ENCODE results near the gene SLC35A2.

The SLC35A2 gene

DNA sequence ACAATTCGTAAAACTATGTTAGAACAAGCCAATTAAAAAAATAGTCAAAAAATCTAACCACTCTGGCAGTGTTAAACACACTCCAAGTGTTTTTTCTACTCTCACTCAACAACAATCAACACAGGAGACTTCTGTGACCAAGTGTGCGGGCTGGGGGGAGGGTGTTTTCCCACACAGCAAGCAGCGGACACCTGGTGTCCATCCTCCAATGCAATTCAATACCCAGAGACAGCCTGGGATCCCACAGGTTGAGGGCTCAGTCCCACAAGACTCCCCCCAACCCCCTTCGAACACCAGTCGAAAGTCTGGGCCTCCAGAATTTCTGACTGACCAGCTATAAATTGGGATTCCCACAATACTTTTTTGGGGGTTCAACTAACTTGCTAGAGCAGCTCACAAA is 15.7 kb upstream of the SLC35A2 start:
- DNase-seq (ENCODE audit: low spot score) = no peak

GRCh38 chrX:48924270-48924669 is 12.8 kb upstream of the SLC35A2 start:
- no peak for DNase-seq (ENCODE audit: low spot score)

GRCh38 chrX:48923771-48924170 is 12.3 kb upstream of the SLC35A2 start:
- DNase-seq (ENCODE audit: low spot score) = no peak

- no peak for DNase-seq (ENCODE audit: low spot score)
Measured at GRCh38 chrX:48920718-48921104, 9.3 kb upstream of the SLC35A2 start.

GRCh38 chrX:48919947-48920717 is 8.7 kb upstream of the SLC35A2 start:
- DNase-seq (ENCODE audit: low spot score) = no peak

DNA sequence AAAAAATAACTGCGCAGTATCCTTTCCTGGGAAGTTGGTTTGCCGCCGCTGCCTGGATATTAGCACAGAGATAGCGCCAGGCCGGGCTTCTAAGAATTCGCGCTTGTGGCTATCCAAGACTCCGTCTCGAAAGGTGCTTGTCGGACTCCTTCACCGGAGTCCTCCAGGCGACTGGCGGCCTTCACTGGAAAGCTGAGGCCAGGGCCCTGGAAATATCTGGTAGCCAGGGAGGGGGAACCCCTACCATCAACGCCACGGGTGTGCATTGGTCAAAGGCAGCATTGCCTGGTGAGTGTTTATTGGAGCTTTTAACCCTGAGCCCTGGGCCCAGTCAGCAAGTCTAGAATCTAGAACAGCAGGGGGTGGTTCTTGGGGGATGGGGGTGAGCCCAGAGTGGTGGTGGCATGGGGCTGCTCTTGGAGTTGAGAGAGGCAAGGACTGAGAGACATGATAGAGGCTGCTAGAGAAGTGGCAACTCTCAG is 8.0 kb upstream of the SLC35A2 start:
- peak; percentile 23 for DNase-seq (ENCODE audit: low spot score)

DNA sequence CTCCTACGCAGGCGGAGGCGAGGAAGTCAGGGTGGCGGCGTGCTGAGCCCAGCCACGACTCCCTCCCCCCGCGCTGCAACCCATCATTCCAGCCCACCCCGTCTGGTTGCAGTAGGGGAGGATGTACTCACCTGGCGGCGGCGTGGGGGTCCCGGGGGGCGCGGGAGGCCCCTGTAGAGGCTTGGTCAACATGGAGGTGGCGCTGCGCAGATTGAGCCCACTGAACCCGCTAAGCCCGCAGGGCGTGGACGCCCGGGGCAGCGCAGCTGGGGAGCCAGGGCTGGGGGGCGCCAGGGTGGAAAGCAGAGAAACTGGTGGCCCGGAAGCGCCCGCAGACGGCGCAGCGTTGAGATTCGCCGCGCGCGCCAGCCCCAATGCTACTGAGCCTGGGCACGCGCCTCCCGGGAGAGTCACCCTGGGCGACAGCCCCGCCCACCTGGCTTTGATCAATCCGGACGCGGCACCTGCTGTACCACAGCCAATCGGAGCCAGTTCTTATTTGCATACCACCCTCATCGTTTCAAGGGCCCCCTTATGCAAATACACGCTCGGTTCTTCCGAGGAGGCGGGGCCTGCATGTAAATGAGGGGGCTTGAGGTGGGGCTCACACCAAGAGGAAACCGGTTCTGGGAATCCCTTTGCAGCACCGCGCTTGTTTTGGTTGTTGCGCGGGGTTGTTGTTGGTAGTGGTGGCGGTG is 7.3 kb upstream of the SLC35A2 start, which contains the start of gene PIM2:
Gene PIM2 (minus strand): TSS at position 382 of the 698 bp plus-strand sequence. CDS start 190 bp downstream, at position 192.
- DNase-seq (ENCODE audit: low spot score) = peak; percentile 73

GRCh38 chrX:48918301-48918642 is 6.8 kb upstream of the SLC35A2 start:
- DNase-seq (ENCODE audit: low spot score) = no peak

GRCh38 chrX:48917139-48918001 is 5.9 kb upstream of the SLC35A2 start:
- peak; percentile 95 for DNase-seq (ENCODE audit: low spot score)

GRCh38 chrX:48914593-48915493 is 3.4 kb upstream of the SLC35A2 start:
- DNase-seq (ENCODE audit: low spot score) = no peak

DNA sequence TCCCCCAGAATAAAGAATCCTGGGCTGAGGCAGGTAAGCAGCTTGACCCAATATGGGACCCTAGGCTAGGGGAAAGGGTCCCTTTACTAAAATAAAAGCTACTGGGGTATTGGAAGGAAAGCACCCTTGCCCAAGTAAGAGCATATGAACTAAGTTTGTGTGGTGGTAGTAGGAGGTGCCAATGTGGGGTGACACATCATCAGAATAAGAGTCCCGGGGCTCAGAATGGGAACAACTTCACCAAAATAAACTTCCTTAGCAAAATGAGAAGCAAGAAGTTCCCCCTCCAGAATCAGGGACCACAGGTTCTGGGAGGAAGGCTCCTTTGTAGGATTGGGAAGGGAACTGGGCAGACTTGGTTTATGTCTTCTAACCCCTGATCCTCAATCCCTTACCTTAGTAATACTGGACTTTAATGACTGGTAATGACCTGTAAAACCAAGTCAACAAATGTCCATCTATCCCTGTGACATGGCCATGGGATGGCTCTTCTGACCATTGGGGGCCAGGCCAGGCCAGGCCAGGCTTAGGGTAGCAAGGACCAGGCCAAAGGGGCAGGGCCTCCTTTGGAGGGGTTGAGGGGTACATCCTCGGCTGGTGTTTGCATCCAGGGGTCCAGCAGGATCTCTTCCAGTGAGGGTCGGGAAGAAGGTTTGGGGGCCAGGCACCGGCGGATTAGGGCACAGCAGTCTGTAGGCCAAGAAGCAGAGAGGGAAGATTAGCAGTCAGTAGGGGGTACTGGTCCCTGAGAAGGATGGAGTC is 2.3 kb upstream of the SLC35A2 start:
- DNase-seq (ENCODE audit: low spot score) = no peak

- DNase-seq (ENCODE audit: low spot score) = peak; percentile 32
Measured at GRCh38 chrX:48910926-48911411, 477 bp downstream of the SLC35A2 start.

DNA sequence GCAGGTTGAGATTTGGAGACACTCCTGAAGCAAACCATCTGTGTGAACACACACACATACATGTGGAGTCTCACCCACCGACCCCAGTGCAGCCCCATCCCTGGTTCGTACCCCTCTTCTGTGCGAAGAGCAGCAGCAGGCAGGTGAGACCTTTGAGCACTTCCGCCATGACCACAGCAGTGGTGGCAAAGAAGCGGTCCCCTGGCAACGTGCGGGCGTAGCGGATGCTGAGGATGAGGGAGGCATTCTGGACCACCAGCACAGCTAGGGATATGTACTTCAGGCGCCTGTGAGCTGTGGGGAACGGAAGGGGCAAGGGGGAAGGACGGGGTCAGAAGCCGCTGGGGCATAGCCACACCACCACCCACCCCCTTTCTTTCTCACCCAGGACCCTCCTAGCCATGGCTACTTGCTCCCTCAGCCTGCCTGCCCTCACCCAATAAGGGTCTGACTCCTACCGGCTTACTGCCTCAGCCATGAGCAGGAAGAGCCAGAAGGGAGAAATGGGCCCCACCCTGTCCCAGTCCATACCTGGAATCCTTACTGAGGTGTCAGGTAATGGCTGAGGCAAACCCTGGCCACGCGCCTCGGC is 1.6 kb downstream of the SLC35A2 start:
- DNase-seq (ENCODE audit: low spot score) = no peak

- no peak for DNase-seq (ENCODE audit: low spot score)
Measured at GRCh38 chrX:48908600-48908999, 2.8 kb downstream of the SLC35A2 start.

DNA sequence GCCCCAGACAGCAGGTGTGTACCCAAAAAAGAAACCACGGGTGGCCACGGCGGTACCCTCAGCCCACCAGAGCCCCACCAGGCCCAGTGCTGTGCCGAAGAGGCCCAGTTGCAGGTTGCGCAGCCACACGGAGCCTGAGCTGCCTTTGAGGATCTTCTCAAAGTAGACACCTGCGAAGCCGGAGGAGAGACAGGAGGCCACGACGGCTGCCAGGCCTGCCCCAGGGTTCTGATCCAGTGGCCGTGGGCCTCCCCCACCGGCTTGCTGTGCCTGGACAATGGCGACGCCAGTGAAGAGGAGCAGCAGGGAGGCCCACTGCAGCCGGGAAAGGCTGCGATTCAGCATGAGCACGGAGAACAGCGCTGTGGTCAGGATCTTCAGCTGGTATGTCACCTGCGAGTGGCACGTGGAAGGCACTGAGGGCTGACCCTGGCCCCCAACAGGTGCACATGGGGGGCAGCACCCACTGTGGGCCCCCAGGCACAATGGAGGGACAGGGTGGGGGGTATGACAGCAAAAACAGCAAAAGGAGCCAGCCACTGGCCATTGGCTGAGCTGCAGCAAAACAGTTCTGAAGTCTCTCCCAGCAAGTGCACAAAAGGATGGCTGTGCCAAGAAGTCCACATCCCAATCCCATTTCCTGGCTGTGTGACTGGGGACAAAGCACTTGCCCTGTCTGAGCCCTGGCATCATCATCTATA is 6.2 kb downstream of the SLC35A2 start:
- no peak for DNase-seq (ENCODE audit: low spot score)

GRCh38 chrX:48904626-48905025 is 6.8 kb downstream of the SLC35A2 start:
- DNase-seq (ENCODE audit: low spot score) = no peak

DNA sequence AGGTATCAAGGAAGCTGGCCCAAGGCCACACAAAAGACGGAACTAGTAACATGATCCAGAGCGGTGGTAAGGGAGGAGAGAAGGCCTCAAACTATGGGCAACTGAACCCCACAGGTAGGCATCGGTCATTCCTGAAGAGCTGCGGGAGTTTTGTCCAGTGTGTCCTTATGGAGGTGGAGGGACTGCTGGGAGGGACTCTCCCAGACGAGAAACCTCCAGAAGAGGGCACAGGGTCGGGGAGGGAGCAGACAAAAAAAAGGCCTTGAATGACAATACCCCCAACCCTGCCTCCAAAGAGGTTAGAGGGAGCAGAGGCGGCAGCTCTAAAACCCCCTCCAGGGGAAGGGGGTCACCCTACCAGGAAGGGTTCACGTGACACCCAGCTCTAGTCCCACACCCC is 7.3 kb downstream of the SLC35A2 start:
- no peak for DNase-seq (ENCODE audit: low spot score)

DNA sequence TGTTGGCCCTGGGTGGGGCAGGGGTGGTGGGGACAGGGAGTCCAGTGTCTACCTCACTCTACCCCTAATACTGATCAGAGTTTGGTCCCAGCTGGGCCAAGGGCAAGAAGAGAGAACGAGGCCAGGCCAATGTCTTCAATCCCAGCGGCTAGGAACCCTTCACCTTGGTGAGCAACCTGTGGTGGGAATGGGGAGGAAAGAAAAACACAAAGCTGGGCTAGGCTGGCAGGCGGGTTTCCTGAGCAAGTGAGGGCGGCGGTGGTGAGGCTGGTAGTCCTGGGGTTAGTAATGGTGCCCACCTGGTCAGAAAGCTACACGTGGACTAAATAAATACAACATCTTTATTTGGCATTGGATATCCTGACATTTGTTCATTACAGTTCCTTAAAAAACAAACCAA is 8.2 kb downstream of the SLC35A2 start:
- DNase-seq (ENCODE audit: low spot score) = no peak

- DNase-seq (ENCODE audit: low spot score) = no peak
Measured at GRCh38 chrX:48902776-48903175, 8.7 kb downstream of the SLC35A2 start.

DNA sequence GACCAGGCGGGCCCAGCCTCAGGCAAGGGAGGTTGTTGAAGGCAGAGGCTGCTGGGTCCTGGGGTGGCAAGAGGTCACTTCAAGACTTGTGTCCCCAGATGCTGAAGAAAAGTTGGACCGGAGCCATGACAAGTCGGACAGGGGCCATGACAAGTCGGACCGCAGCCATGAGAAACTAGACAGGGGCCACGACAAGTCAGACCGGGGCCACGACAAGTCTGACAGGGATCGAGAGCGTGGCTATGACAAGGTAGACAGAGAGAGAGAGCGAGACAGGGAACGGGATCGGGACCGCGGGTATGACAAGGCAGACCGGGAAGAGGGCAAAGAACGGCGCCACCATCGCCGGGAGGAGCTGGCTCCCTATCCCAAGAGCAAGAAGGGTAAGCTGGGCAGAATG is 9.3 kb downstream of the SLC35A2 start:
- DNase-seq (ENCODE audit: low spot score) = no peak

All from hepatic stellate cell (primary cell).